ENCODE measurements around the gene TRIM31. TPM values are rescaled to one million over a fixed set of nuclear protein-coding genes. Genes with fewer than 3 reads are reported as not detected.
"Not testable (repeated sequence)": the region's sequence is repeated elsewhere in the genome, so short reads cannot be mapped to it uniquely, and the experiment has no call there.

Gene TRIM31
- total RNA-seq, 2 experiments from 2014 or later, result not detected

DNA sequence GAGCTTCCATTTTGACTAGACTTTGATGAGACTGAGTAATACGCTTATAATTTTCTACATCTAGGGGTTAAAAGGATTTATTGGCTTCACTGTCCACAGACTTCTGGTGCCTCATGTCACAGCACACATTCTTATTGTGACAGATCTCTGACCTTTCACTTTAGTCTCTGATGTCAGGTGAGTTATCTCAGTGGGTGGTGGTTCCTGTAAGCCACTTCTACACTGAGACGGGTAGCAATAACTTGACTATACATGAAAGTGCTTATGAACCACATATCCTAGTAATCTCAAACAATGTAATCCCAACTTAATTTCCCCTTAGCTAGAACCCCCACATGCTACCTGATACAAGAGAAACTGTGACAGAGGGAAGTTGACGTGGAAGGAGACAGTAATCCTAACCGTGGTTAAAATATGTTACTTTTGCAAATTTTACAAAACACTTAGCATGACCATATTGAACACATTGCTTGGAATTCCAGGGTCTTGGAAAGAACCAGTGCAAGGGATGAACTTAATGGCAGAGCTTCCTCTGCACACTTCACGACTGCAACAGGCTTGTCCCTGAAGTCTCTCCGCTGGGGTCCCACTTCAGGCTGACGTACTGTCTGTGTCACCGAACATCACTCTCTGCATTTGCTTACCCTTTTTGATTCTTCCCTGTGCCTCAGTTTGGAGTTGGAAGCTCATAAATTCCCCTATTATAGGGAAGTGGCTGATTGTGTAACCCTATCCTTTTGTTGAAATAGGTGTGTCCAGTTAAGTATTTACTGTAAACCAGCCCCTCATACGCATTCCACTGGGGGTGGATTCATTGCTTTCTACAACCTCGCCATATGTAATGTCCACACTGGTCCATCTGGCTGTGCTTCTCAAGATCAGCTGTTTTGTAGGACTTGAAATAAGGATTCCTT is 16.6 kb upstream of the TRIM31 start:
- H3K4me3 Mint-ChIP-seq, result no peak overlapping the region
- H3K27ac Mint-ChIP-seq, result no peak overlapping the region
- H3K9me3 Mint-ChIP-seq, result no peaks in the 10 kb centered on the region
- intact Hi-C loops (cut with micrococcal nuclease), result no loop called here
- H3K27me3 Mint-ChIP-seq, result peaks cover 61% of the 10 kb centered on the region
- POLR2A ChIA-PET, result interaction anchor here (3.7 kb wide), 1 partner anchor 25 kb away, joined by 16 read pairs; no protein-coding TSS in a partner anchor
- TF ChIP-seq, protein P1, sequence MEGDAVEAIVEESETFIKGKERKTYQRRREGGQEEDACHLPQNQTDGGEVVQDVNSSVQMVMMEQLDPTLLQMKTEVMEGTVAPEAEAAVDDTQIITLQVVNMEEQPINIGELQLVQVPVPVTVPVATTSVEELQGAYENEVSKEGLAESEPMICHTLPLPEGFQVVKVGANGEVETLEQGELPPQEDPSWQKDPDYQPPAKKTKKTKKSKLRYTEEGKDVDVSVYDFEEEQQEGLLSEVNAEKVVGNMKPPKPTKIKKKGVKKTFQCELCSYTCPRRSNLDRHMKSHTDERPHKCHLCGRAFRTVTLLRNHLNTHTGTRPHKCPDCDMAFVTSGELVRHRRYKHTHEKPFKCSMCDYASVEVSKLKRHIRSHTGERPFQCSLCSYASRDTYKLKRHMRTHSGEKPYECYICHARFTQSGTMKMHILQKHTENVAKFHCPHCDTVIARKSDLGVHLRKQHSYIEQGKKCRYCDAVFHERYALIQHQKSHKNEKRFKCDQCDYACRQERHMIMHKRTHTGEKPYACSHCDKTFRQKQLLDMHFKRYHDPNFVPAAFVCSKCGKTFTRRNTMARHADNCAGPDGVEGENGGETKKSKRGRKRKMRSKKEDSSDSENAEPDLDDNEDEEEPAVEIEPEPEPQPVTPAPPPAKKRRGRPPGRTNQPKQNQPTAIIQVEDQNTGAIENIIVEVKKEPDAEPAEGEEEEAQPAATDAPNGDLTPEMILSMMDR (IDR thresholded peaks at IDR 0.05), result no peak
- H3K4me1 Mint-ChIP-seq (ENCODE audit: low read depth), result peaks cover 11% of the 10 kb centered on the region
- CTCF ChIA-PET, result interaction anchor here (0.8 to 8.5 kb wide), 12 partner anchors 10 to 281 kb away, joined by 3 to 324 read pairs (median 18); partner anchors contain the start of genes PPP1R11 and TRIM31
- DNase-seq, result peak; percentile 20
- ATAC-seq, result peak; percentile 62
- H3K36me3 Mint-ChIP-seq (ENCODE audit: low read depth), result no peaks in the 10 kb centered on the region

DNA sequence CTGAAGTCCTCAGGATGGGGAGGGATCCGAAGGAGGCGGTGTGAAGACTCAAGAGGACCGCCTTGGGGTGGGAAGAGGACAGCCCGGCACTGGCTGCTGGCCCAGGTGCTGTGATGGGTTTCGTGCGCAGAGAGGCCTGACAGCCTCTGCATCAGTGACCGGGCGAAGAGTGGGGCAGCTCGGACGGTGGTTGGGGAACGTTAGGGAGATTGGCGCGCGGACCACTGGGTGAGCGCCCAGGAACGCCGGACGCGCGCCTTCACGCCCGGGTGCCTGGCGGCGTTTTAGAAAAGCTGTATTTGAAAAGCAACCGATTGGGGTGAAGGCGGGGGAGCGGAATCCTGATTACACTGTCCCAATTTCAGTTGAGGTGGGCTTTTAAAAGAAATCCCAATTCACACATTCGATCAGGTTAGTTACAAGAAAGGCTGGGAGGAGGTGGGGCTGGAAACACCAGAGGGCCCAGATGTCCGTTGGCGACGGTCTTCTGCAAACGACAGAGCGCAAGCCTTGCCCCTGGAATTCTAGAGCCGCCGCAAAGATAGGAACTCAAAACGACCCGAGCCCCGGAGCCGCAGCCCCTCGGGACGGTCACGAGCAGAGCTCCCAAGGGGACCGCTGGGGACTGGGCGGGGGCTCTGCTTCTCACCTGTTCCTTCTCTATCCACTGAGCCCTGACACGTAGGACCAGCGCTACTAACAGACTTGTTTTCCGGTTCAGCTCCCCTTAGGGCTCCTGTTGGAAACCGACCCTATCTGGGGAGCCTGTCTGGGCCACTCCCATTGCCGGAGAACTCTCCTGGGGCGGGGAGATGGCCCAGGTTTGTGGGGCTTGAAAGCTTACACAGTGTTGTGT is 14.6 kb upstream of the TRIM31 start:
- Mint-ChIP-seq H3K27ac (no peak overlapping the region), H3K36me3 (ENCODE audit: low read depth) (no peaks in the 10 kb centered on the region), H3K4me3 (no peak overlapping the region), H3K4me1 (ENCODE audit: low read depth) (peaks cover 11% of the 10 kb centered on the region), H3K9me3 (no peaks in the 10 kb centered on the region), H3K27me3 (peaks cover 59% of the 10 kb centered on the region)
- CTCF ChIA-PET, result interaction anchor here (1.2 to 5.3 kb wide), 4 partner anchors 23 to 474 kb away, joined by 3 to 58 read pairs (median 4); no protein-coding TSS in a partner anchor
- POLR2A ChIA-PET, result interaction anchor here (0.6 kb wide), 2 partner anchors 163 to 841 kb away, joined by 3 read pairs; no protein-coding TSS in a partner anchor
- TF ChIP-seq, protein P1 (IDR thresholded peaks at IDR 0.05), result no peak
- intact Hi-C loops (cut with micrococcal nuclease), result no loop called here
- ATAC-seq (no peak), DNase-seq (no peak)

DNA sequence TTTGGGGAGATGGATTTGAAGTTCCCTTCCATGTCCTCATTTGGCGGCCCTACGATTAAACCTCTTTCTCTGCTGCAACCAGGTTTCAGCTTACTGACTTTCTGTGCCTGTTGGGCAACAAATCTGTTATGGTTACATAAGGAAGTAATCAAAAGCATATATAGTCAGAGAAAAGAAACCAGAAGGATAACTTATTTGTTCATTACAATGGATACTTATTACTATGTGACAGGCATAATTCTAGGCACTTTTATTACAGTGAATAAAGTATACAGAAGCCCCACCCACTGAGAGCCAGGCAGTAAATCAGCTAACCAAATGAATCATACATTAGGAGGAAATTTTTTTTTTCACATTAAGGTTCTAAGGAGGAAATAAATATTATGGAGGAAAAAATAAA is 9.6 kb upstream of the TRIM31 start:
- Mint-ChIP-seq H3K27me3 (peaks cover 26% of the 10 kb centered on the region), H3K4me3 (no peak overlapping the region), H3K27ac (no peak overlapping the region), H3K4me1 (ENCODE audit: low read depth) (no peaks in the 10 kb centered on the region), H3K36me3 (ENCODE audit: low read depth) (no peaks in the 10 kb centered on the region), H3K9me3 (no peaks in the 10 kb centered on the region)
- POLR2A ChIA-PET, result interaction anchor here (0.6 kb wide), 1 partner anchor 1820 kb away, joined by 4 read pairs; no protein-coding TSS in a partner anchor
- CTCF ChIA-PET, result interaction anchor here (0.7 to 1.6 kb wide), 4 partner anchors 9 to 19 kb away, joined by 3 to 15 read pairs (median 4); no protein-coding TSS in a partner anchor
- DNase-seq, result no peak
- TF ChIP-seq, protein P1 (IDR thresholded peaks at IDR 0.05), result no peak
- intact Hi-C loops (cut with micrococcal nuclease), result no loop called here
- no peak for ATAC-seq

GRCh38 chr6:30121446-30122366 is 8.8 kb upstream of the TRIM31 start:
- intact Hi-C loops (cut with micrococcal nuclease), result no loop called here
- TF ChIP-seq, protein P1 (IDR thresholded peaks at IDR 0.05), result no peak
- peaks cover 18% of the 10 kb centered on the region for H3K27me3 Mint-ChIP-seq
- H3K4me1 Mint-ChIP-seq (ENCODE audit: low read depth), result no peaks in the 10 kb centered on the region
- ATAC-seq, result no peak
- no peak overlapping the region for H3K27ac Mint-ChIP-seq
- no peaks in the 10 kb centered on the region for H3K36me3 Mint-ChIP-seq (ENCODE audit: low read depth)
- H3K4me3 Mint-ChIP-seq, result no peak overlapping the region
- ChIA-PET POLR2A (no interaction called here), CTCF (interaction anchor here (0.7 to 1.6 kb wide), 4 partner anchors 9 to 18 kb away, joined by 3 to 15 read pairs (median 4); no protein-coding TSS in a partner anchor)
- no peaks in the 10 kb centered on the region for H3K9me3 Mint-ChIP-seq
- DNase-seq, result no peak

GRCh38 chr6:30118691-30119090 is 5.8 kb upstream of the TRIM31 start:
- H3K4me1 Mint-ChIP-seq (ENCODE audit: low read depth); H3K4me3 Mint-ChIP-seq; POLR2A ChIA-PET; DNase-seq; H3K36me3 Mint-ChIP-seq (ENCODE audit: low read depth); ATAC-seq; H3K9me3 Mint-ChIP-seq; intact Hi-C loops (cut with micrococcal nuclease); H3K27ac Mint-ChIP-seq: not testable (repeated sequence)
- peaks cover 22% of the 10 kb centered on the region for H3K27me3 Mint-ChIP-seq
- CTCF ChIA-PET, result interaction anchor here (1.8 to 2.4 kb wide), 2 partner anchors 13 to 15 kb away, joined by 5 to 15 read pairs; no protein-coding TSS in a partner anchor

Data from activated CD8-positive, alpha-beta T cell treated with anti-CD3 and anti-CD28 coated beads for 36 hours (primary cell).